K562 (cell line): Measurements from ENCODE around the gene ACSS1.

Source experiments
- CTCF ChIP-seq, 3 experiments: IDR thresholded peaks in 2 of 3; conservative IDR thresholded peaks in 1 of 3; 2 replicates each; pipeline ENCODE4 v1.5.1; 2011 to 2012; ENCODE audit warnings: low read length in 3 of 3, mild to moderate bottlenecking in 3 of 3, control low read depth in 2 of 3, improper control_type of control experiment in 1 of 3, inconsistent platforms in 1 of 3, low read depth in 1 of 3, mixed read lengths in 1 of 3, moderate library complexity in 1 of 3; ENCODE audit not compliant: insufficient read depth in 2 of 3
- ELF2 ChIP-seq: fragments of 250-450 bp; sonication (Bioruptor Pico); IDR thresholded peaks from 2 replicates; pipeline ENCODE4 v1.5.0; 2021; ENCODE audit warnings: mild to moderate bottlenecking
- HDAC6 ChIP-seq: IDR thresholded peaks from 2 replicates; pipeline ENCODE4 v1.6.1; 2012; ENCODE audit warnings: low read depth, mild to moderate bottlenecking, control low read depth, inconsistent platforms, low read length, moderate library complexity
- KDM5B ChIP-seq: fragments of 200-600 bp; sonication (generic); IDR thresholded peaks from 2 replicates; pipeline ENCODE4 v1.6.1; 2012; ENCODE audit warnings: low read depth, mild to moderate bottlenecking, moderate library complexity, low read length, control low read depth, inconsistent platforms; ENCODE audit not compliant: insufficient replicate concordance
- POLR2A ChIP-seq: fragments of 450-650 bp; conservative IDR thresholded peaks from 2 replicates; pipeline ENCODE4 v1.6.1; 2016
- PTBP1 ChIP-seq: fragments of 200-400 bp; formaldehyde crosslinking; IDR thresholded peaks from 2 replicates; pipeline ENCODE4 v1.6.1; 2017; ENCODE audit warnings: low read depth, low read length
- SIRT6 ChIP-seq: IDR thresholded peaks from one replicate; pipeline ENCODE4 v1.6.1; 2012; ENCODE audit warnings: low read depth, mild to moderate bottlenecking, control low read depth, inconsistent platforms, low read length, moderate library complexity
- TAF9B ChIP-seq: fragments of 450-650 bp; IDR thresholded peaks from 2 replicates; pipeline ENCODE4 v1.6.1; 2018; ENCODE audit warnings: mild to moderate bottlenecking; ENCODE audit not compliant: partially characterized antibody
- TCF3 ChIP-seq: sonication (generic); formaldehyde crosslinking; IDR thresholded peaks from 2 replicates; pipeline ENCODE4 v1.4.0; 2020; ENCODE audit warnings: mild to moderate bottlenecking, missing genetic modification reagents
- ZBTB49 ChIP-seq: sonication (generic); formaldehyde crosslinking; IDR thresholded peaks from 2 replicates; pipeline ENCODE4 v1.8.0; 2022; ENCODE audit warnings: missing genetic modification reagents, mild to moderate bottlenecking, borderline replicate concordance
- ZEB2 ChIP-seq: fragments of 450-650 bp; IDR thresholded peaks from 2 replicates; pipeline ENCODE4 v1.6.1; 2016
- ZNF24 ChIP-seq: fragments of 450-650 bp; IDR thresholded peaks from 2 replicates; pipeline ENCODE4 v1.6.1; 2016
- ZNF785 ChIP-seq: fragments of 250-450 bp; sonication (Bioruptor Pico); IDR thresholded peaks from 2 replicates; pipeline ENCODE4 v1.4.0; 2020; ENCODE audit warnings: mild to moderate bottlenecking

- no peak for TF ChIP-seq PTBP1
- no peak for TF ChIP-seq TAF9B
- TF ChIP-seq CTCF (IDR thresholded peaks at IDR 0.05 in 2 of 3, conservative IDR thresholded peaks at IDR 0.05 in 1 of 3; ENCODE audit: insufficient read depth in 2 of 3, low read depth in 1 of 3, low read length in 3 of 3) = no peak
- no peak for TF ChIP-seq HDAC6
- TF ChIP-seq ZNF785 = no peak
- TF ChIP-seq ZBTB49 (CRISPR knock-in tag) = no peak
- TF ChIP-seq ZNF24 = no peak
- no peak for TF ChIP-seq SIRT6
- TF ChIP-seq ZEB2 = no peak
- no peak for TF ChIP-seq KDM5B
- no peak for TF ChIP-seq ELF2 (CRISPR knock-in tag)
- TF ChIP-seq POLR2A = no peak
- no peak for TF ChIP-seq TCF3 (CRISPR knock-in tag)
Observed at GRCh38 chr20:25044261-25044560, 13.7 kb downstream of the ACSS1 start.
